HG02885 (cell line): ENCODE results near the gene LYAR.

Experiments used
- ATAC-seq: cut with Tn5 transposase; IDR thresholded peaks from one replicate; pipeline ENCODE4 v1.9.1; 2021; ENCODE audit warnings: mild to moderate bottlenecking; ENCODE audit not compliant: unreplicated experiment, poor library complexity

LYAR gene

DNA sequence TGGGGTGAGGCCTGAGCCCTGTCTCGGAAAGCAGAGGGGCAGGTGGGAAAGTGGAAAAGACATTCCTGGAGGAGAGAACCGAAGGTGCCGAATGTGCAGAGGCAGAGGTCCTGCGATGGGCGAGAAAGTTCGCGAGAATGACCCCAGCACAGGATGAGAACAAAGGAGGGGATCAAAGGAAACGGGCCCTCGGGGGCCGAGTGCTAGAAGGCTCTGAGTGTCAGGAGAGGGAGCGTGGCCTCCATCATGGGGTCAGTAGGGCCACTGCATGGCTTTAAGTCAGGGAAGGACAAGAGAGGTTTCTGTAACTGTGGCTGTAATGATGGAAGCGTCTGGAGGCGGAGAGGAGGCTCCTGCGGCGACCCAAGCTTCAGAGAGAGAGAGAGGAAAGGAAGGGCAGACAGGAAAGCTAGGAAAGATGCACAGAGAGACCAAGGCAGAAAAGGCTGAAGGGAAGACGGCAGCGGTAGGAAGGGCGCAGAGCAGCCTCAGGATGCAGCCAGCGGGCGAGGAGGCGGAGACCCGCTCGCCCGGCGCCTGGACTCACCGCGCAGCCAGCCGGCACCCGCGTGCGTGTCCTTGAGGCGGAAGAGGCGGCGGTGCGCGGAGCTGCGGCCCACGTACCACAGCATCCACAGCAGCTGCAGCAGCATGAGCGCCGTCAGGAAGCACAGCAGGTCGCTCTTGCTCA, 63.9 kb downstream of the LYAR start:
- ATAC-seq = no peak
